HEK293 (cell line): ENCODE measurements around the gene KLHDC8B.

ENCODE experiments used
- CTCF ChIA-PET: fragments of 350-600 bp; formaldehyde crosslinking; extraction: SDS; loops from one replicate; lab custom pipeline; 2021; ENCODE audit warnings: antibody characterized with exemption; lab: Yijun Ruan, JAX
- POLR2A ChIA-PET: fragments of 300-600 bp; formaldehyde crosslinking; extraction: SDS; loops from one replicate; lab custom pipeline; 2020; ENCODE audit warnings: antibody characterized with exemption, inconsistent platforms; lab: Yijun Ruan, JAX
- H3K27ac ChIP-seq: fragments of 200-500 bp; sonication (Bioruptor generic); 2 replicates; pipeline ENCODE4 v1.5.1; 2014; ENCODE audit warnings: low read depth, low read length, control low read depth, inconsistent platforms; ENCODE audit errors: extremely low read depth
- H3K36me3 ChIP-seq, 2 experiments: fragments of 200-500 bp in 1 of 2; sonication (Bioruptor generic) in 1 of 2; 1 replicate in 1 of 2; 2 replicates in 1 of 2; pipeline ENCODE4 v1.5.1; 2014 to 2017; ENCODE audit warnings: inconsistent platforms in 2 of 2, low read length in 2 of 2; ENCODE audit not compliant: control insufficient read depth in 2 of 2, insufficient read depth in 1 of 2
- H3K4me1 ChIP-seq: fragments of 200-500 bp; sonication (Bioruptor generic); 2 replicates; pipeline ENCODE4 v1.5.1; 2014; ENCODE audit warnings: mild to moderate bottlenecking, low read length, inconsistent platforms; ENCODE audit not compliant: control insufficient read depth, insufficient read depth
- H3K4me3 ChIP-seq: 2 replicates; pipeline ENCODE4 v1.5.1; 2011; ENCODE audit warnings: low read depth, mild to moderate bottlenecking, control low read depth, low read length, moderate library complexity
- H3K9me3 ChIP-seq: fragments of 200-500 bp; sonication (Bioruptor generic); 2 replicates; pipeline ENCODE4 v1.5.1; 2014; ENCODE audit warnings: low read depth, low read length, inconsistent platforms; ENCODE audit not compliant: control insufficient read depth, insufficient read depth
- GLIS1 ChIP-seq: fragments of 450-650 bp; formaldehyde crosslinking; IDR thresholded peaks from 2 replicates; pipeline ENCODE4 v1.5.1; 2016; ENCODE audit warnings: missing biosample characterization, missing genetic modification characterization
- PRDM1 ChIP-seq: fragments of 450-650 bp; formaldehyde crosslinking; IDR thresholded peaks from 2 replicates; pipeline ENCODE4; 2016; ENCODE audit warnings: missing biosample characterization, missing genetic modification characterization
- PRDM2 ChIP-seq: fragments of 450-650 bp; formaldehyde crosslinking; IDR thresholded peaks from 2 replicates; pipeline ENCODE4 v1.5.1; 2016; ENCODE audit warnings: missing biosample characterization, missing genetic modification characterization, borderline replicate concordance
- PRDM4 ChIP-seq: fragments of 450-650 bp; formaldehyde crosslinking; IDR thresholded peaks from 2 replicates; pipeline ENCODE4 v1.5.1; 2017; ENCODE audit warnings: missing biosample characterization, missing genetic modification characterization
- ZBTB48 ChIP-seq: fragments of 450-650 bp; formaldehyde crosslinking; IDR thresholded peaks from 2 replicates; pipeline ENCODE4 v1.5.1; 2016; ENCODE audit warnings: missing biosample characterization, missing genetic modification characterization
- ZNF138 ChIP-seq: fragments of 450-650 bp; formaldehyde crosslinking; IDR thresholded peaks from 2 replicates; pipeline ENCODE4 v1.5.1; 2016; ENCODE audit warnings: missing biosample characterization, missing genetic modification characterization, borderline replicate concordance
- ZNF140 ChIP-seq: fragments of 450-650 bp; formaldehyde crosslinking; IDR thresholded peaks from 2 replicates; pipeline ENCODE4 v1.5.1; 2016; ENCODE audit warnings: missing biosample characterization, missing genetic modification characterization
- ZNF211 ChIP-seq: fragments of 450-650 bp; formaldehyde crosslinking; IDR thresholded peaks from 2 replicates; pipeline ENCODE4 v1.5.1; 2016; ENCODE audit warnings: low read depth, missing biosample characterization, missing genetic modification characterization
- ZNF23 ChIP-seq: fragments of 450-650 bp; formaldehyde crosslinking; IDR thresholded peaks from 2 replicates; pipeline ENCODE4 v1.5.1; 2016; ENCODE audit warnings: missing biosample characterization, missing genetic modification characterization, borderline replicate concordance
- ZNF266 ChIP-seq: fragments of 450-650 bp; formaldehyde crosslinking; IDR thresholded peaks from 2 replicates; pipeline ENCODE4 v1.5.1; 2016; ENCODE audit warnings: missing biosample characterization, missing genetic modification characterization, low read depth
- ZNF416 ChIP-seq: fragments of 450-650 bp; formaldehyde crosslinking; IDR thresholded peaks from 2 replicates; pipeline ENCODE4 v1.5.1; 2016; ENCODE audit warnings: missing biosample characterization, missing genetic modification characterization
- ZNF488 ChIP-seq: fragments of 450-650 bp; formaldehyde crosslinking; IDR thresholded peaks from 2 replicates; pipeline ENCODE4 v1.5.1; 2016; ENCODE audit warnings: missing biosample characterization, missing genetic modification characterization
- ZNF513 ChIP-seq: fragments of 450-650 bp; IDR thresholded peaks from 2 replicates; pipeline ENCODE4 v1.5.1; 2018; ENCODE audit warnings: missing biosample characterization, missing genetic modification characterization
- ZNF555 ChIP-seq: fragments of 450-650 bp; formaldehyde crosslinking; conservative IDR thresholded peaks from 2 replicates; pipeline ENCODE4 v1.5.1; 2017; ENCODE audit warnings: missing biosample characterization, mild to moderate bottlenecking, missing genetic modification characterization, inconsistent platforms
- ZNF571 ChIP-seq: fragments of 450-650 bp; formaldehyde crosslinking; IDR thresholded peaks from 2 replicates; pipeline ENCODE4 v1.5.0; 2017; ENCODE audit warnings: missing biosample characterization, missing genetic modification characterization
- ZNF629 ChIP-seq: fragments of 450-650 bp; formaldehyde crosslinking; IDR thresholded peaks from 2 replicates; pipeline ENCODE4 v1.5.1; 2017; ENCODE audit warnings: missing biosample characterization, missing genetic modification characterization
- ZNF664 ChIP-seq: fragments of 450-650 bp; formaldehyde crosslinking; IDR thresholded peaks from 2 replicates; pipeline ENCODE4 v1.5.1; 2016; ENCODE audit warnings: missing biosample characterization, missing genetic modification characterization
- ZNF704 ChIP-seq: fragments of 450-650 bp; formaldehyde crosslinking; IDR thresholded peaks from 2 replicates; pipeline ENCODE4 v1.5.1; 2016; ENCODE audit warnings: missing biosample characterization, missing genetic modification characterization
- ZNF843 ChIP-seq: fragments of 450-650 bp; formaldehyde crosslinking; IDR thresholded peaks from 2 replicates; pipeline ENCODE4 v1.5.1; 2016; ENCODE audit warnings: missing biosample characterization, missing genetic modification characterization
- ZSCAN16 ChIP-seq: fragments of 450-650 bp; formaldehyde crosslinking; IDR thresholded peaks from 2 replicates; pipeline ENCODE4 v1.5.1; 2016; ENCODE audit warnings: missing biosample characterization, missing genetic modification characterization
- ZSCAN18 ChIP-seq: fragments of 450-650 bp; formaldehyde crosslinking; IDR thresholded peaks from 2 replicates; pipeline ENCODE4 v1.5.1; 2016; ENCODE audit warnings: missing biosample characterization, missing genetic modification characterization

Gene KLHDC8B

GRCh38 chr3:49198611-49199230 is 27.3 kb downstream of the KLHDC8B start (continued):
- TF ChIP-seq ZNF629 (tag by site-specific recombination) (no peak), ZBTB48 (tag by site-specific recombination) (no peak), ZSCAN18 (tag by site-specific recombination) (no peak), ZNF664 (tag by site-specific recombination) (no peak)

- TF ChIP-seq ZNF488 (tag by site-specific recombination) = no peak
- TF ChIP-seq ZNF843 (tag by site-specific recombination) = no peak
- no peak for TF ChIP-seq ZNF555 (tag by site-specific recombination)
- no peak for TF ChIP-seq ZNF23 (tag by site-specific recombination)
- TF ChIP-seq ZNF571 (tag by site-specific recombination) = no peak
- TF ChIP-seq ZNF140 (tag by site-specific recombination) = no peak
- TF ChIP-seq PRDM4 = no peak
- no peak for TF ChIP-seq ZSCAN16 (tag by site-specific recombination)
- TF ChIP-seq ZNF138 (tag by site-specific recombination) = no peak
- no peak for TF ChIP-seq ZNF704 (tag by site-specific recombination)
- no peak for TF ChIP-seq ZNF266 (tag by site-specific recombination)
- no peak for TF ChIP-seq PRDM1 (tag by site-specific recombination)
- no peak for TF ChIP-seq GLIS1
- no peak for TF ChIP-seq ZNF513 (tag by site-specific recombination)
- no peak for TF ChIP-seq ZNF211
- no peak for TF ChIP-seq ZNF416 (tag by site-specific recombination)
- TF ChIP-seq PRDM2 (tag by site-specific recombination) = no peak
- TF ChIP-seq, all 188 proteins: peak for 0
- CTCF ChIA-PET = interaction anchor here (0.6 kb wide), 2 partner anchors 15 to 160 kb away, joined by 3 read pairs; no protein-coding TSS in a partner anchor
- Histone ChIP-seq H3K4me1 (no peaks in the 10 kb centered on the region), H3K4me3 (no peak overlapping the region), H3K9me3 (no peaks in the 10 kb centered on the region), H3K36me3 (no peaks in the 10 kb centered on the region), H3K27ac (no peak overlapping the region)
- POLR2A ChIA-PET = no interaction called here
Observed at GRCh38 chr3:49199239-49199899, 28.0 kb downstream of the KLHDC8B start.
